GM12875 (cell line): ENCODE results near the gene TXNIP.

Experiments used
- H3K4me3 ChIP-seq: one replicate; pipeline ENCODE4 v1.5.1; 2011; ENCODE audit warnings: low read depth, low read length, control low read depth
- TF ChIP-seq, protein P1 (sequence below): IDR thresholded peaks from 2 replicates; pipeline ENCODE4 v1.5.1; 2011; ENCODE audit warnings: low read depth, mild to moderate bottlenecking, control low read depth, inconsistent platforms, low read length, moderate library complexity, borderline replicate concordance; ENCODE audit not compliant: insufficient read depth

TXNIP gene

DNA sequence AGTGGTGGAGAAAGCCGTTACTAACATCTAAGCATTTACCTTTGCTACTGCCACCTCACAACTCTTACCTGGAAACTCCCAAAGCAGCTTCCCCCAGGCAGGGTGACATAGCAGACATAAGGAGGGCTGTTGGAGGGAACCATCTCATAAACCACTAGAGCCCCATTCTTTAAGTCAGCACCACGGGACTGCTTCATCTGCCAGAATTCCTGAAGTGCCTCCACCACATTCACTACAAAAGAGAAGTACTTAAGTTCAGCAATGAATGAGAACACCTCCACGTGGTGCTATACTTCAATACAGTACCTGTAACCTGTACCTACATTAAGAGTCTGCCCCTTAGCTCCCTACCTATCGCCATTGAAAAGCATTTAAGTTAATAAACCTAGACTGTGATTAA, 48.8 kb downstream of the TXNIP start:
- TF ChIP-seq, protein P1, sequence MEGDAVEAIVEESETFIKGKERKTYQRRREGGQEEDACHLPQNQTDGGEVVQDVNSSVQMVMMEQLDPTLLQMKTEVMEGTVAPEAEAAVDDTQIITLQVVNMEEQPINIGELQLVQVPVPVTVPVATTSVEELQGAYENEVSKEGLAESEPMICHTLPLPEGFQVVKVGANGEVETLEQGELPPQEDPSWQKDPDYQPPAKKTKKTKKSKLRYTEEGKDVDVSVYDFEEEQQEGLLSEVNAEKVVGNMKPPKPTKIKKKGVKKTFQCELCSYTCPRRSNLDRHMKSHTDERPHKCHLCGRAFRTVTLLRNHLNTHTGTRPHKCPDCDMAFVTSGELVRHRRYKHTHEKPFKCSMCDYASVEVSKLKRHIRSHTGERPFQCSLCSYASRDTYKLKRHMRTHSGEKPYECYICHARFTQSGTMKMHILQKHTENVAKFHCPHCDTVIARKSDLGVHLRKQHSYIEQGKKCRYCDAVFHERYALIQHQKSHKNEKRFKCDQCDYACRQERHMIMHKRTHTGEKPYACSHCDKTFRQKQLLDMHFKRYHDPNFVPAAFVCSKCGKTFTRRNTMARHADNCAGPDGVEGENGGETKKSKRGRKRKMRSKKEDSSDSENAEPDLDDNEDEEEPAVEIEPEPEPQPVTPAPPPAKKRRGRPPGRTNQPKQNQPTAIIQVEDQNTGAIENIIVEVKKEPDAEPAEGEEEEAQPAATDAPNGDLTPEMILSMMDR: no peak
- no peak overlapping the region for H3K4me3 ChIP-seq

DNA sequence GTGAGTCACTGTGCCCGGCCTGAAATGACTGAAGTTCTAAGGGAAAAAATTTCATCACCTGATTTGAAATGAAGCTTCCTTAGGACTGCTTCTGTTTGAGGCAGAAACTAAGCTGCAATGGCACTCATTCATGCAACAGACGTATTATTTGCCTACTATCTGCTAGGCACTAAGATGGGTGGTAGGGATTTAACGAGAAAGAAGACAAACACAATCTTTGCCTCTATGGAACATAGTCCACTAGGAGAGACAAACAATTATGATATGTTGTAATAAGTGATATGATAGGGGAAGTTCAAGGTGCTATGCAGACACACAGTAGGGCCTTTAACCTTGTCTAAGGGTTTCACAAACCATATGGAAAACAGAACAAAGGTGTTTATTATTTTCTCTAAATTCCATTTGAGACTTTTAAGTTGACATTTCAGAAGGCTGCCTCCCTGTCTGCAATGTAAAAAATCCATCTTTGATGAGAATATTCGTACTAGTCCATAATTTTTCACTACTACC, 49.8 kb downstream of the TXNIP start:
- no peak overlapping the region for H3K4me3 ChIP-seq
- TF ChIP-seq, protein P1: no peak

DNA sequence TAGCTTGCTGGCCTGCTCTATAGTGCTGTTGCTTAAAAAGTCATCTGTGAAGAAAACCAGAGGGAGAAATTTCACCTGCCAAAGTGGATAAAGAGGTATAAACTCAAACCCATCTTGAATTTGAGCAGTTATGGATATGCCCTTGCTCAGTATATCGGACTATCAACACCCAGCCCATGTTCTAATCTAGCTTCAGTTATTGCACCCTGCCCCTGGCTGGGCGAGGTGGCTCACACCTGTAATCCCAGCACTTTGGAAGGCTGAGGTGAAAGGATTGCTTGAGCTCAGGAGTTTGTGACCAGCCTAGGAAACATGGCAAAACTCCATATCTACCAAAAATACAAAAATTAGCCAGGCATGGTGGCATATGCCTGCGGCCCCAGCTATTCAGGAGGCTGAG, 51.8 kb downstream of the TXNIP start:
- TF ChIP-seq, protein P1: no peak
- no peak overlapping the region for H3K4me3 ChIP-seq

DNA sequence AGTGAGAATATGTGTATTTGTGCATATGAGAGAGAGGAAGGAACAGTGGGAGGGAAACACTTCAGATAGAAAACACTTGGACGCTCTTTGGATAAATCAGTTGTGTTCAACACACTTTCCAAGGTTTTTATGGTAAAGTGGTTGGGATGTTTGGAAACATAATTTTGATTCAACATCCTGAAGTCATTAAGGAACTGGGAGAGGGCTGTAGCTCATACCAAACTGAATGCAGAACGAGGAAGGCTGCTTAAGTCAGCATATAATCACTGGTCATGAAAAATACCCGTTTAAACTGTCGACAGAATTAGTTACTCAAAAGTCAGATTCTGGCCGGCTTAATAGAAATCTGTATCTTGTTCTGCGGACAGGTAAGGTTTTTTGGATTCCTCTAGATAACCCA, 53.5 kb downstream of the TXNIP start:
- TF ChIP-seq, protein P1: no peak
- H3K4me3 ChIP-seq: no peak overlapping the region
